Parathyroid adenoma (tissue), 2 donors: ENCODE results near the gene SLC2A6.

ENCODE experiments used
- H2AFZ ChIP-seq: fragments of 300-600 bp; sonication (generic); one replicate; pipeline ENCODE4 v1.7.0; 2017; ENCODE audit warnings: antibody characterized with exemption, mild to moderate bottlenecking
- H3K27ac ChIP-seq: fragments of 300-600 bp; sonication (generic); one replicate; pipeline ENCODE4 v1.7.0; 2017
- H3K27me3 ChIP-seq: fragments of 300-600 bp; sonication (generic); one replicate; pipeline ENCODE4 v1.7.0; 2017; ENCODE audit warnings: low read length; ENCODE audit not compliant: control insufficient read depth, insufficient read depth
- H3K36me3 ChIP-seq: fragments of 300-600 bp; sonication (generic); one replicate; pipeline ENCODE4 v1.7.0; 2017; ENCODE audit warnings: low read length; ENCODE audit not compliant: control insufficient read depth, insufficient read depth
- H3K4me1 ChIP-seq: fragments of 300-600 bp; sonication (generic); one replicate; pipeline ENCODE4 v1.7.0; 2017; ENCODE audit warnings: control low read depth
- H3K4me2 ChIP-seq: fragments of 300-600 bp; sonication (generic); one replicate; pipeline ENCODE4 v1.7.0; 2017; ENCODE audit warnings: low read length
- H3K4me3 ChIP-seq: fragments of 300-600 bp; sonication (generic); one replicate; pipeline ENCODE4 v1.7.0; 2017; ENCODE audit warnings: low read depth, low read length
- H3K79me2 ChIP-seq: fragments of 300-600 bp; sonication (generic); one replicate; pipeline ENCODE4 v1.7.0; 2017; ENCODE audit warnings: control low read depth
- H3K9ac ChIP-seq: fragments of 300-600 bp; sonication (generic); one replicate; pipeline ENCODE4 v1.7.0; 2017; ENCODE audit warnings: mild to moderate bottlenecking
- H3K9me3 ChIP-seq: fragments of 300-600 bp; sonication (generic); one replicate; pipeline ENCODE4 v1.7.0; 2017; ENCODE audit warnings: low read length; ENCODE audit not compliant: control insufficient read depth
- CTCF ChIP-seq: fragments of 300-600 bp; sonication (generic); IDR thresholded peaks from one replicate; pipeline ENCODE4 v1.7.0; 2017; ENCODE audit warnings: antibody characterized with exemption, mild to moderate bottlenecking
- donor health status: primary hyperparathyroidism.

The SLC2A6 gene

DNA sequence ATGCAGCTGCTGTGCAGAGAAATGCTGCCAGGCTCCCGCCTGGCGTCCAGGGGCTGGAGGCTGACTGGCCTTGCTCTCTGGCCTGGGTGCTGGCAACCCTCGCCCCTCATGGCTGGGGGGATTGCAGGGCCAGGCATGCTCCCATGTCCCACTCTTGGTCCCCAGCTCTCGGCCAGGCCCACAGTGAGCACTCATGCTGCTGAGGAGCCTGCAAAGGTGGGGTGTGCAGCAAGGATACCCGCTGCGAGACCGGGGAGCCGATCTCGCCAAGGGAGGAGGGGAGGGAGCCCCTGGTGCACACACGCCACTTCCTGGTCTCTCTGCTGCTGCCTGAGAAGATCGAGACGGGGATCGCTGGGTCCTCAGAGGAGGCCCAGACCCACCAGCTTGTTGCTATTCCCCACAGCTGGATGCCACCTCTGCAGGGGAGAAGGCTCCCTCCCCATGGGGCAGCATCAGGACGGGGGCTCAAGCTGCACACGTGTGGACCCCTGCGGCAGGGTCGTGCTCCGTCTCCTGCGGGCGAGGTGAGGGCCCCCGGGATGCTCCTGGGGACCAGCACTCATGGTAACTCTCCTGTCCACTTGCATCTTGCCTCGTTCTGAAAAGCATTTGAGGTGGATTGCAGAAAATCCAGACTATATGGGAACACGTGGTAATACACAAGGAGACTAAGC lies 33.5 kb downstream of the SLC2A6 start:
- H3K4me1 ChIP-seq, result no peaks in the 10 kb centered on the region
- no peak overlapping the region for H2AFZ ChIP-seq
- no peak overlapping the region for H3K4me2 ChIP-seq
- H3K79me2 ChIP-seq, result no peaks in the 10 kb centered on the region
- H3K27me3 ChIP-seq, result no peaks in the 10 kb centered on the region
- H3K9me3 ChIP-seq, result no peaks in the 10 kb centered on the region
- H3K9ac ChIP-seq, result no peak overlapping the region
- no peaks in the 10 kb centered on the region for H3K36me3 ChIP-seq
- H3K4me3 ChIP-seq, result no peak overlapping the region
- TF ChIP-seq CTCF, result no peak
- H3K27ac ChIP-seq, result no peak overlapping the region

GRCh38 chr9:133443982-133444381 lies 34.9 kb downstream of the SLC2A6 start:
- H3K36me3 ChIP-seq, result no peaks in the 10 kb centered on the region
- no peak overlapping the region for H3K27ac ChIP-seq
- H3K79me2 ChIP-seq, result no peaks in the 10 kb centered on the region

DNA sequence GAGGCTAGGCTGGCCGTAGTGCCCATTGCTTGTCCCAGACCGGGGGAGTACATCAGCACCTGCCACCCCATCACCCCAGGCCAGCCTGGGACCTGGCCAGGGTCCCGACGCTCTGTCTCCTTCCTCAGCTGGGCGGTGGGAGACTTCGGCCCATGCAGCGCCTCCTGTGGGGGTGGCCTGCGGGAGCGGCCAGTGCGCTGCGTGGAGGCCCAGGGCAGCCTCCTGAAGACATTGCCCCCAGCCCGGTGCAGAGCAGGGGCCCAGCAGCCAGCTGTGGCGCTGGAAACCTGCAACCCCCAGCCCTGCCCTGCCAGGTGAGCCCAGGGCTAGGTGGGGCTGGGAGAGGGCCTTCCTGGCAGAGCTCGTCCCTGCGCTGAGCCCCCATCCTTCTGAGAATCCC lies 35.7 kb downstream of the SLC2A6 start:
- Histone ChIP-seq H3K79me2 (no peaks in the 10 kb centered on the region), H2AFZ (no peak overlapping the region), H3K36me3 (no peaks in the 10 kb centered on the region), H3K4me3 (no peak overlapping the region), H3K27me3 (no peaks in the 10 kb centered on the region), H3K27ac (no peak overlapping the region), H3K4me2 (no peak overlapping the region), H3K9me3 (no peaks in the 10 kb centered on the region), H3K4me1 (no peaks in the 10 kb centered on the region), H3K9ac (no peak overlapping the region)
- TF ChIP-seq CTCF, result no peak

More at GRCh38 chr9:133443982-133444381, 34.9 kb downstream of the SLC2A6 start:
- TF ChIP-seq CTCF, result no peak
- Histone ChIP-seq H3K9ac (no peak overlapping the region), H3K4me2 (no peak overlapping the region), H3K4me3 (no peak overlapping the region), H3K27me3 (no peaks in the 10 kb centered on the region), H3K9me3 (no peaks in the 10 kb centered on the region), H3K4me1 (no peaks in the 10 kb centered on the region), H2AFZ (no peak overlapping the region)

GRCh38 chr9:133441571-133441970 lies 37.3 kb downstream of the SLC2A6 start:
- no peaks in the 10 kb centered on the region for H3K9me3 ChIP-seq
- H3K36me3 ChIP-seq, result no peaks in the 10 kb centered on the region
- H3K27ac ChIP-seq, result no peak overlapping the region
- no peaks in the 10 kb centered on the region for H3K4me1 ChIP-seq
- H3K4me2 ChIP-seq, result no peak overlapping the region
- H3K9ac ChIP-seq, result no peak overlapping the region
- no peak overlapping the region for H2AFZ ChIP-seq
- no peaks in the 10 kb centered on the region for H3K27me3 ChIP-seq
- no peak overlapping the region for H3K4me3 ChIP-seq
- no peak for TF ChIP-seq CTCF
- no peaks in the 10 kb centered on the region for H3K79me2 ChIP-seq

DNA sequence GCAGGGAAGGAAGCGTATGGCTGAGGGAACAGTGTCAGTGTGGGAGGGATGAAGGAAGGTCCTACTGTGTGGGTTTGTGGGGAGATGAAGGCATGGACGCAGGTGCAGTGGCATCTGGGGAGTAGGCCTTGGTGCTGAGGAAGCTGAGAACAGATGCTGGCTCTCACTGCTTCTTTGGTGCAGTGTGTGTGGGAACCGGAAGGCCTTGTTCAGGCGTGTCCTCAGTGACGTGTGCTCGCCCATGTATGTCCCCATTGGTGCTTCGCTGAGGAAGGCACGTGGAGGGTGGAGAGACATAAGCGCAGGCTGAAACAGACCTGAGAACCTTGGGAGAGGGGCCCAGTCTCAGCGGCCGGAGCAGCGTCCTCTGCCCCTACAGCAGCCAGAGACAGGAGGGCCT lies 38.0 kb downstream of the SLC2A6 start:
- TF ChIP-seq CTCF, result no peak
- Histone ChIP-seq H3K4me3 (no peak overlapping the region), H3K9ac (no peak overlapping the region), H2AFZ (no peak overlapping the region), H3K36me3 (no peaks in the 10 kb centered on the region), H3K27ac (no peak overlapping the region), H3K9me3 (no peaks in the 10 kb centered on the region), H3K4me1 (no peaks in the 10 kb centered on the region), H3K79me2 (no peaks in the 10 kb centered on the region), H3K4me2 (no peak overlapping the region), H3K27me3 (no peaks in the 10 kb centered on the region)
